SK-N-SH (cell line): ENCODE data around the gene SYNC. TPM values are rescaled to one million over a fixed set of nuclear protein-coding genes. Genes with fewer than 3 reads are reported as not detected.
"Not testable (repeated sequence)": the region's sequence is repeated elsewhere in the genome, so short reads cannot be mapped to it uniquely, and the experiment has no call there.

ENCODE experiments used
- CTCF ChIA-PET: fragments of 300-600, 350-600 bp; formaldehyde crosslinking; extraction: SDS; loops from one replicate; lab custom pipeline; 2021; lab: Yijun Ruan, JAX
- POLR2A ChIA-PET: fragments of 350-600 bp; sonication (Branson Sonifier 250); formaldehyde crosslinking; extraction: SDS; loops from one replicate; lab custom pipeline; 2020; ENCODE audit warnings: antibody characterized with exemption, inconsistent platforms; lab: Yijun Ruan, JAX
- DNase-seq: peaks from one replicate; pipeline ENCODE4 v3.0.0; 2012
- H2AFZ ChIP-seq: fragments of 200-600 bp; sonication (generic); 2 replicates; pipeline ENCODE4 v1.8.1; 2016; ENCODE audit warnings: antibody characterized with exemption, mild to moderate bottlenecking, low read depth
- H3F3A ChIP-seq: fragments of 200-600 bp; sonication (generic); replicated peaks from 2 replicates; pipeline ENCODE3; 2016; ENCODE audit warnings: antibody characterized with exemption, mild to moderate bottlenecking; ENCODE audit not compliant: insufficient read depth
- H3K27ac ChIP-seq, 2 experiments: fragments of 200-500 bp in 1 of 2; fragments of 200-600 bp in 1 of 2; sonication (Bioruptor generic) in 1 of 2; sonication (generic), shearing (Covaris generic) in 1 of 2; 2 replicates each; pipeline versions ENCODE4 v1.5.1 to v1.6.1; 2014 to 2016; ENCODE audit warnings: low read depth in 2 of 2, inconsistent platforms in 1 of 2, low read length in 1 of 2, mild to moderate bottlenecking in 1 of 2, mixed read lengths in 1 of 2
- H3K27me3 ChIP-seq: fragments of 200-600 bp; sonication (generic), shearing (Covaris generic); 2 replicates; pipeline ENCODE4 v1.6.1; 2016; ENCODE audit warnings: mixed run types; ENCODE audit not compliant: insufficient read depth
- H3K36me3 ChIP-seq, 2 experiments: fragments of 200-500 bp in 1 of 2; fragments of 200-600 bp in 1 of 2; sonication (Bioruptor generic) in 1 of 2; sonication (generic) in 1 of 2; replicated peaks in 1 of 2; 2 replicates each; pipeline versions ENCODE3 to v1.5.1; 2014 to 2016; ENCODE audit warnings: low read length in 1 of 2, mild to moderate bottlenecking in 1 of 2; ENCODE audit not compliant: insufficient read depth in 2 of 2, control insufficient read depth in 1 of 2
- H3K4me1 ChIP-seq, 2 experiments: fragments of 200-500 bp in 1 of 2; fragments of 200-600 bp in 1 of 2; sonication (Bioruptor generic) in 1 of 2; sonication (generic), shearing (Covaris generic) in 1 of 2; 2 replicates each; pipeline versions ENCODE4 v1.5.1 to v1.6.1; 2014 to 2016; ENCODE audit warnings: low read depth in 1 of 2, low read length in 1 of 2, mixed run types in 1 of 2; ENCODE audit not compliant: insufficient read depth in 2 of 2, control insufficient read depth in 1 of 2
- H3K4me2 ChIP-seq: fragments of 200-600 bp; sonication (generic), shearing (Covaris generic); 2 replicates; pipeline ENCODE4 v1.6.1; 2017; ENCODE audit warnings: mixed run types
- H3K4me3 ChIP-seq, 2 experiments: fragments of 200-500 bp in 1 of 2; fragments of 200-600 bp in 1 of 2; sonication (Bioruptor generic) in 1 of 2; sonication (generic), shearing (Covaris generic) in 1 of 2; 2 replicates each; pipeline versions ENCODE4 v1.5.1 to v1.8.1; 2014 to 2016; ENCODE audit warnings: low read depth in 2 of 2, inconsistent platforms in 1 of 2, low read length in 1 of 2, mild to moderate bottlenecking in 1 of 2, mixed read lengths in 1 of 2, moderate library complexity in 1 of 2
- H3K79me2 ChIP-seq: fragments of 200-600 bp; sonication (generic); 2 replicates; pipeline ENCODE4 v1.8.1; 2017; ENCODE audit warnings: mild to moderate bottlenecking; ENCODE audit not compliant: insufficient read depth
- H3K9ac ChIP-seq: fragments of 200-600 bp; sonication (generic); 2 replicates; pipeline ENCODE4 v1.6.1; 2017; ENCODE audit warnings: mixed run types
- H3K9me2 ChIP-seq: fragments of 200-600 bp; sonication (generic); 2 replicates; pipeline ENCODE4 v1.6.1; 2017; ENCODE audit warnings: mixed run types
- H3K9me3 ChIP-seq: fragments of 200-600 bp; sonication (generic); 2 replicates; pipeline ENCODE4 v1.6.1; 2017; ENCODE audit warnings: mixed run types, mild to moderate bottlenecking, moderate library complexity
- H4K20me1 ChIP-seq: fragments of 200-600 bp; sonication (generic); 2 replicates; pipeline ENCODE4 v1.6.1; 2017; ENCODE audit warnings: mild to moderate bottlenecking, mixed run types; ENCODE audit not compliant: insufficient read depth
- FOXJ3 ChIP-seq: sonication (generic); formaldehyde crosslinking; IDR thresholded peaks from 2 replicates; pipeline ENCODE4 v1.5.1; 2020; ENCODE audit warnings: mild to moderate bottlenecking, missing genetic modification reagents
- IRF3 ChIP-seq: fragments of 150-350 bp; IDR thresholded peaks from 2 replicates; pipeline ENCODE4 v1.6.1; 2016; ENCODE audit warnings: mild to moderate bottlenecking, low read depth, low read length
- REST ChIP-seq: IDR thresholded peaks from 2 replicates; pipeline ENCODE4 v1.6.1; 2012; ENCODE audit warnings: mild to moderate bottlenecking, low read depth, low read length, moderate library complexity
- SMC3 ChIP-seq: IDR thresholded peaks from 2 replicates; pipeline ENCODE4 v1.6.1; 2012; ENCODE audit warnings: low read depth, low read length, improper control_type of control experiment
- TEAD4 ChIP-seq: IDR thresholded peaks from 2 replicates; pipeline ENCODE4 v1.4.0; 2012; ENCODE audit warnings: mild to moderate bottlenecking, borderline replicate concordance; ENCODE audit not compliant: insufficient read depth
- USF1 ChIP-seq: IDR thresholded peaks from 2 replicates; pipeline ENCODE4 v1.4.0; 2012; ENCODE audit warnings: low read depth, borderline replicate concordance
- ZBTB33 ChIP-seq: IDR thresholded peaks from 2 replicates; pipeline ENCODE4 v1.4.0; 2012; ENCODE audit warnings: low read depth, borderline replicate concordance
- WGBS: methylation state at CpG from one replicate; pipeline ENCODE4 v1.1.6; 2017; ENCODE audit warnings: low lambda C conversion rate; 5-methylcytosine and 5-hydroxymethylcytosine counted together
- polyA plus RNA-seq, 3 experiments: library from polyadenylated mRNA; depleted of rRNA; stranded (reverse); fragments of >200 nt; gene quantifications; 2 replicates each; pipeline ENCODE4 v1.2.3, GENCODE V29; 2012

SYNC gene
- polyA plus RNA-seq, 1 of the 3 experiments (the other 2 are of a cell fraction): 25.6 TPM

- no peak for TF ChIP-seq REST
- no peak for TF ChIP-seq FOXJ3 (CRISPR knock-in tag)
- no peak for TF ChIP-seq TEAD4
- TF ChIP-seq IRF3: no peak
- TF ChIP-seq ZBTB33: no peak
- TF ChIP-seq SMC3: no peak
- no peak for TF ChIP-seq USF1
- TF ChIP-seq, all 33 proteins: peak for 0
These were observed 58.1 kb downstream of the SYNC start (continued) for GRCh38 chr1:32644426-32644825.

- Histone ChIP-seq H3K79me2 (peaks cover 92% of the 10 kb centered on the region), H3K36me3 (peaks cover 0 to 11% of the 10 kb centered on the region in 2 experiments)
- DNase-seq, H4K20me1 ChIP-seq, POLR2A ChIA-PET, H3K9me2 ChIP-seq, H3K4me2 ChIP-seq, H2AFZ ChIP-seq, H3K4me3 ChIP-seq, CTCF ChIA-PET, H3K4me1 ChIP-seq, H3K9me3 ChIP-seq, H3K9ac ChIP-seq, H3K27me3 ChIP-seq, H3K27ac ChIP-seq, H3F3A ChIP-seq: not testable (repeated sequence)
- 89% methylated on average over 8 of the region's 8 CpGs for WGBS
These were observed 60.2 kb downstream of the SYNC start for GRCh38 chr1:32642292-32642827.
